ENCODE results near the gene TRAF3IP1.

- TF ChIP-seq CTCF (conservative IDR thresholded peaks at IDR 0.05; ENCODE audit: low read depth, low read length), result no peak
- no peak for TF ChIP-seq EZH2 (IDR thresholded peaks at IDR 0.05; ENCODE audit: low read length, unreplicated experiment)
- no peak for TF ChIP-seq EZH2phosphoT487 (IDR thresholded peaks at IDR 0.05; ENCODE audit: borderline replicate concordance, low read length)
These were observed 60.5 kb downstream of the TRAF3IP1 start for GRCh38 chr2:238380785-238381184.
